Measurements from ENCODE around the gene LRRC3C. TPM values are rescaled to one million over a fixed set of nuclear protein-coding genes. Genes with fewer than 3 reads are reported as not detected.

The LRRC3C gene
- total RNA-seq, 1 donor from 2014 or later = not detected

- TF ChIP-seq CTCF (IDR thresholded peaks at IDR 0.05; ENCODE audit: insufficient read depth, low read length, poor library complexity, severe bottlenecking) = no peak
- Histone ChIP-seq H3K4me3 (ENCODE audit: low read depth, low read length) (peak overlapping the region; percentile 94), H3K36me3 (ENCODE audit: control insufficient read depth, insufficient read depth, low read length) (peaks cover 1% of the 10 kb centered on the region), H3K27me3 (ENCODE audit: control insufficient read depth, insufficient read depth, low read length) (no peaks in the 10 kb centered on the region)
- no peak for DNase-seq (ENCODE audit: low read depth)
Measured at GRCh38 chr17:39926135-39926587, 1.4 kb upstream of the LRRC3C start.

GRCh38 chr17:39926588-39927100, 888 bp upstream of the LRRC3C start:
- Histone ChIP-seq H3K4me3 (ENCODE audit: low read depth, low read length) (peak overlapping the region; percentile 94), H3K36me3 (ENCODE audit: control insufficient read depth, insufficient read depth, low read length) (peaks cover 1% of the 10 kb centered on the region), H3K27me3 (ENCODE audit: control insufficient read depth, insufficient read depth, low read length) (no peaks in the 10 kb centered on the region)
- TF ChIP-seq CTCF (IDR thresholded peaks at IDR 0.05; ENCODE audit: insufficient read depth, low read length, poor library complexity, severe bottlenecking) = no peak
- DNase-seq (ENCODE audit: low read depth) = no peak

- TF ChIP-seq CTCF (IDR thresholded peaks at IDR 0.05; ENCODE audit: insufficient read depth, low read length, poor library complexity, severe bottlenecking) = no peak
- Histone ChIP-seq H3K27me3 (ENCODE audit: control insufficient read depth, insufficient read depth, low read length) (no peaks in the 10 kb centered on the region), H3K4me3 (ENCODE audit: low read depth, low read length) (peak overlapping the region; percentile 94), H3K36me3 (ENCODE audit: control insufficient read depth, insufficient read depth, low read length) (peaks cover 1% of the 10 kb centered on the region)
- no peak for DNase-seq (ENCODE audit: low read depth)
Measured at GRCh38 chr17:39927929-39928857, 661 bp downstream of the LRRC3C start.

GRCh38 chr17:39928858-39929645, 1.5 kb downstream of the LRRC3C start:
- no peak for TF ChIP-seq CTCF (IDR thresholded peaks at IDR 0.05; ENCODE audit: insufficient read depth, low read length, poor library complexity, severe bottlenecking)
- Histone ChIP-seq H3K4me3 (ENCODE audit: low read depth, low read length) (no peak overlapping the region), H3K27me3 (ENCODE audit: control insufficient read depth, insufficient read depth, low read length) (no peaks in the 10 kb centered on the region), H3K36me3 (ENCODE audit: control insufficient read depth, insufficient read depth, low read length) (no peaks in the 10 kb centered on the region)
- peak; percentile 78 for DNase-seq (ENCODE audit: low read depth)

GRCh38 chr17:39929646-39930407, 2.3 kb downstream of the LRRC3C start:
- H3K36me3 ChIP-seq (ENCODE audit: control insufficient read depth, insufficient read depth, low read length) = no peaks in the 10 kb centered on the region
- DNase-seq (ENCODE audit: low read depth) = no peak
- TF ChIP-seq CTCF (IDR thresholded peaks at IDR 0.05; ENCODE audit: insufficient read depth, low read length, poor library complexity, severe bottlenecking) = no peak
- H3K4me3 ChIP-seq (ENCODE audit: low read depth, low read length) = no peak overlapping the region
- H3K27me3 ChIP-seq (ENCODE audit: control insufficient read depth, insufficient read depth, low read length) = no peaks in the 10 kb centered on the region
